ENCODE data around the gene DDX1.

Gene DDX1

DNA sequence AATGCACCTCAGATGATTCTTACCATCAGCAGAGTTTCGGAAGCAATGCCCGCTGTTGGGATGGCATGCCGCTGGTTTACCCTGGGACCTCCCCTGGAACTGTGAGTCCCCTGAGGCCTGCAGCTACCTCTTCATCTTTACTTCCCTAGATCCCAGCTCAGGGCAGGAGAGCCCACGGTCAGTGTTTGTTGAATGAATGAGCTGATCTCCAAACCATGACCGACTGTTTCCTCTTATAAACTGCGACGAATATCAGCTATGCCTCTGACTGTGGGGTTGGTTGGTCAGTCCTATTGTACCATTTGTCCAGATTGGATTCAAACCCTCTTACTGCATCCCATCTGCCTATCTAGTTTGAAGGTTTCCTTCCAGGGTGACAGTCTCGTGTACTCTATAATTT is 64.4 kb downstream of the DDX1 start:
- TF ChIP-seq GABPA (IDR thresholded peaks at IDR 0.05; ENCODE audit: low read depth) (no peak), SPI1 (IDR thresholded peaks at IDR 0.05; ENCODE audit: borderline replicate concordance, low read depth) (no peak), POLR2AphosphoS5 (IDR thresholded peaks at IDR 0.05; ENCODE audit: low read depth) (no peak)
- TF ChIP-seq, protein P1, sequence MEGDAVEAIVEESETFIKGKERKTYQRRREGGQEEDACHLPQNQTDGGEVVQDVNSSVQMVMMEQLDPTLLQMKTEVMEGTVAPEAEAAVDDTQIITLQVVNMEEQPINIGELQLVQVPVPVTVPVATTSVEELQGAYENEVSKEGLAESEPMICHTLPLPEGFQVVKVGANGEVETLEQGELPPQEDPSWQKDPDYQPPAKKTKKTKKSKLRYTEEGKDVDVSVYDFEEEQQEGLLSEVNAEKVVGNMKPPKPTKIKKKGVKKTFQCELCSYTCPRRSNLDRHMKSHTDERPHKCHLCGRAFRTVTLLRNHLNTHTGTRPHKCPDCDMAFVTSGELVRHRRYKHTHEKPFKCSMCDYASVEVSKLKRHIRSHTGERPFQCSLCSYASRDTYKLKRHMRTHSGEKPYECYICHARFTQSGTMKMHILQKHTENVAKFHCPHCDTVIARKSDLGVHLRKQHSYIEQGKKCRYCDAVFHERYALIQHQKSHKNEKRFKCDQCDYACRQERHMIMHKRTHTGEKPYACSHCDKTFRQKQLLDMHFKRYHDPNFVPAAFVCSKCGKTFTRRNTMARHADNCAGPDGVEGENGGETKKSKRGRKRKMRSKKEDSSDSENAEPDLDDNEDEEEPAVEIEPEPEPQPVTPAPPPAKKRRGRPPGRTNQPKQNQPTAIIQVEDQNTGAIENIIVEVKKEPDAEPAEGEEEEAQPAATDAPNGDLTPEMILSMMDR (IDR thresholded peaks at IDR 0.05; ENCODE audit: insufficient read depth, low read length): no peak
- TF ChIP-seq, protein P2, sequence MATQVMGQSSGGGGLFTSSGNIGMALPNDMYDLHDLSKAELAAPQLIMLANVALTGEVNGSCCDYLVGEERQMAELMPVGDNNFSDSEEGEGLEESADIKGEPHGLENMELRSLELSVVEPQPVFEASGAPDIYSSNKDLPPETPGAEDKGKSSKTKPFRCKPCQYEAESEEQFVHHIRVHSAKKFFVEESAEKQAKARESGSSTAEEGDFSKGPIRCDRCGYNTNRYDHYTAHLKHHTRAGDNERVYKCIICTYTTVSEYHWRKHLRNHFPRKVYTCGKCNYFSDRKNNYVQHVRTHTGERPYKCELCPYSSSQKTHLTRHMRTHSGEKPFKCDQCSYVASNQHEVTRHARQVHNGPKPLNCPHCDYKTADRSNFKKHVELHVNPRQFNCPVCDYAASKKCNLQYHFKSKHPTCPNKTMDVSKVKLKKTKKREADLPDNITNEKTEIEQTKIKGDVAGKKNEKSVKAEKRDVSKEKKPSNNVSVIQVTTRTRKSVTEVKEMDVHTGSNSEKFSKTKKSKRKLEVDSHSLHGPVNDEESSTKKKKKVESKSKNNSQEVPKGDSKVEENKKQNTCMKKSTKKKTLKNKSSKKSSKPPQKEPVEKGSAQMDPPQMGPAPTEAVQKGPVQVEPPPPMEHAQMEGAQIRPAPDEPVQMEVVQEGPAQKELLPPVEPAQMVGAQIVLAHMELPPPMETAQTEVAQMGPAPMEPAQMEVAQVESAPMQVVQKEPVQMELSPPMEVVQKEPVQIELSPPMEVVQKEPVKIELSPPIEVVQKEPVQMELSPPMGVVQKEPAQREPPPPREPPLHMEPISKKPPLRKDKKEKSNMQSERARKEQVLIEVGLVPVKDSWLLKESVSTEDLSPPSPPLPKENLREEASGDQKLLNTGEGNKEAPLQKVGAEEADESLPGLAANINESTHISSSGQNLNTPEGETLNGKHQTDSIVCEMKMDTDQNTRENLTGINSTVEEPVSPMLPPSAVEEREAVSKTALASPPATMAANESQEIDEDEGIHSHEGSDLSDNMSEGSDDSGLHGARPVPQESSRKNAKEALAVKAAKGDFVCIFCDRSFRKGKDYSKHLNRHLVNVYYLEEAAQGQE (IDR thresholded peaks at IDR 0.05; ENCODE audit: insufficient replicate concordance, low read depth): no peak
- Histone ChIP-seq H3K27me3 (ENCODE audit: insufficient read depth, poor library complexity, severe bottlenecking) (no peaks in the 10 kb centered on the region), H3K27ac (replicated peaks) (no peak overlapping the region), H3K4me3 (replicated peaks; ENCODE audit: insufficient read depth, low read length) (no peak overlapping the region)
- DNase-seq (ENCODE audit: low read depth in 1 of 2, low spot score in 1 of 2): no peak

DNA sequence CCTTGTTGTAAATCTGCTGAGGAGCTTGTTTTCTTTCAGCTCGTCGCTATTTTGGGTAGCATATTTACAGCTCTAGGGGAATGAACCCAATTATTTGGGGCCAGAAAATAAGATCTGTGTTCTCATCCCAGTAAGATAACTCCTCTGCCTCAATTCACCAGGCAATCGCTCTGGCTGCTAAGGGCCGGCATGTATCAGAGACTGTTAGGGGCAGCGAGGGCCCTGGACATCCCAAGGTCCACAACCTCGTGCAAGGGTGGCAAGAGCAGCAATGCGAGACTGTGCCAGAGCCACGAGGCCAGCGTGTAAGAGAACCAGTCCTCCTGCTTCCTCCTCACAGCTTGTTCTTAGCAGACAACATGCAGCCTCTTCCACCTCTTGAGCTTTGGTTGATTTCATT is 66.1 kb downstream of the DDX1 start:
- H3K27ac ChIP-seq (replicated peaks): no peak overlapping the region
- no peak for DNase-seq (ENCODE audit: low read depth in 1 of 2, low spot score in 1 of 2)
- TF ChIP-seq POLR2AphosphoS5 (IDR thresholded peaks at IDR 0.05; ENCODE audit: low read depth) (no peak), SPI1 (IDR thresholded peaks at IDR 0.05; ENCODE audit: borderline replicate concordance, low read depth) (no peak), GABPA (IDR thresholded peaks at IDR 0.05; ENCODE audit: low read depth) (no peak)
- TF ChIP-seq, protein P2 (IDR thresholded peaks at IDR 0.05; ENCODE audit: insufficient replicate concordance, low read depth): no peak
- TF ChIP-seq, protein P1 (IDR thresholded peaks at IDR 0.05; ENCODE audit: insufficient read depth, low read length): no peak
- H3K27me3 ChIP-seq (ENCODE audit: insufficient read depth, poor library complexity, severe bottlenecking): no peaks in the 10 kb centered on the region
- H3K4me3 ChIP-seq (replicated peaks; ENCODE audit: insufficient read depth, low read length): no peak overlapping the region

DNA sequence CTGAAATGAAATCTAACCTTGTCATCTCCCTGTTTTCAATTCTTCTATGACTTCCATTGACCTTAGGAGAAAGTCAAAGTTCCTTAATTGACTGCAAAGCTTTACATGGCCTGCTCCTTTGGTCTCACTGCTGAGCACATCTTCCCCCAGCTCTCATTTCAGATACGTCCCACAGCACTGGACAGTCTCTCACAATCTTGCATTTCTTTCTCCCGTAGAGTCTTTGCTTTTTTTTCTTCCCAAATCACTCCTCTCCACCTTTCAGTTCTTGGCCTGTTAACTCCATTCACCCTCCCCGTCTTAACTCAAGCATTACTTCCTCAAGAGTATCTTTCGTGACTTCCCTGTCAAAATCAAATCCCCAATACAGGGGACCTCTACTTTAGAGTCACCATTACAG is 67.2 kb downstream of the DDX1 start:
- DNase-seq (ENCODE audit: low read depth in 1 of 2, low spot score in 1 of 2): no peak
- Histone ChIP-seq H3K4me3 (replicated peaks; ENCODE audit: insufficient read depth, low read length) (no peak overlapping the region), H3K27me3 (ENCODE audit: insufficient read depth, poor library complexity, severe bottlenecking) (no peaks in the 10 kb centered on the region), H3K27ac (replicated peaks) (no peak overlapping the region)
- TF ChIP-seq, protein P1 (IDR thresholded peaks at IDR 0.05; ENCODE audit: insufficient read depth, low read length): no peak
- TF ChIP-seq POLR2AphosphoS5 (IDR thresholded peaks at IDR 0.05; ENCODE audit: low read depth) (no peak), SPI1 (IDR thresholded peaks at IDR 0.05; ENCODE audit: borderline replicate concordance, low read depth) (no peak), GABPA (IDR thresholded peaks at IDR 0.05; ENCODE audit: low read depth) (no peak)
- TF ChIP-seq, protein P2 (IDR thresholded peaks at IDR 0.05; ENCODE audit: insufficient replicate concordance, low read depth): no peak

Measured in HL-60 (cell line).